NCI-H2196 (cell line): Measurements from ENCODE around the gene ADAM10.
"Not testable (repeated sequence)": the region's sequence is repeated elsewhere in the genome, so short reads cannot be mapped to it uniquely, and the experiment has no call there.

ENCODE experiments used
- DNase-seq: peaks from one replicate; lab custom pipeline; 2025; ENCODE audit not compliant: unreplicated experiment; lab: John Stamatoyannopoulos, UW

Gene ADAM10, protein sequence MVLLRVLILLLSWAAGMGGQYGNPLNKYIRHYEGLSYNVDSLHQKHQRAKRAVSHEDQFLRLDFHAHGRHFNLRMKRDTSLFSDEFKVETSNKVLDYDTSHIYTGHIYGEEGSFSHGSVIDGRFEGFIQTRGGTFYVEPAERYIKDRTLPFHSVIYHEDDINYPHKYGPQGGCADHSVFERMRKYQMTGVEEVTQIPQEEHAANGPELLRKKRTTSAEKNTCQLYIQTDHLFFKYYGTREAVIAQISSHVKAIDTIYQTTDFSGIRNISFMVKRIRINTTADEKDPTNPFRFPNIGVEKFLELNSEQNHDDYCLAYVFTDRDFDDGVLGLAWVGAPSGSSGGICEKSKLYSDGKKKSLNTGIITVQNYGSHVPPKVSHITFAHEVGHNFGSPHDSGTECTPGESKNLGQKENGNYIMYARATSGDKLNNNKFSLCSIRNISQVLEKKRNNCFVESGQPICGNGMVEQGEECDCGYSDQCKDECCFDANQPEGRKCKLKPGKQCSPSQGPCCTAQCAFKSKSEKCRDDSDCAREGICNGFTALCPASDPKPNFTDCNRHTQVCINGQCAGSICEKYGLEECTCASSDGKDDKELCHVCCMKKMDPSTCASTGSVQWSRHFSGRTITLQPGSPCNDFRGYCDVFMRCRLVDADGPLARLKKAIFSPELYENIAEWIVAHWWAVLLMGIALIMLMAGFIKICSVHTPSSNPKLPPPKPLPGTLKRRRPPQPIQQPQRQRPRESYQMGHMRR

DNA sequence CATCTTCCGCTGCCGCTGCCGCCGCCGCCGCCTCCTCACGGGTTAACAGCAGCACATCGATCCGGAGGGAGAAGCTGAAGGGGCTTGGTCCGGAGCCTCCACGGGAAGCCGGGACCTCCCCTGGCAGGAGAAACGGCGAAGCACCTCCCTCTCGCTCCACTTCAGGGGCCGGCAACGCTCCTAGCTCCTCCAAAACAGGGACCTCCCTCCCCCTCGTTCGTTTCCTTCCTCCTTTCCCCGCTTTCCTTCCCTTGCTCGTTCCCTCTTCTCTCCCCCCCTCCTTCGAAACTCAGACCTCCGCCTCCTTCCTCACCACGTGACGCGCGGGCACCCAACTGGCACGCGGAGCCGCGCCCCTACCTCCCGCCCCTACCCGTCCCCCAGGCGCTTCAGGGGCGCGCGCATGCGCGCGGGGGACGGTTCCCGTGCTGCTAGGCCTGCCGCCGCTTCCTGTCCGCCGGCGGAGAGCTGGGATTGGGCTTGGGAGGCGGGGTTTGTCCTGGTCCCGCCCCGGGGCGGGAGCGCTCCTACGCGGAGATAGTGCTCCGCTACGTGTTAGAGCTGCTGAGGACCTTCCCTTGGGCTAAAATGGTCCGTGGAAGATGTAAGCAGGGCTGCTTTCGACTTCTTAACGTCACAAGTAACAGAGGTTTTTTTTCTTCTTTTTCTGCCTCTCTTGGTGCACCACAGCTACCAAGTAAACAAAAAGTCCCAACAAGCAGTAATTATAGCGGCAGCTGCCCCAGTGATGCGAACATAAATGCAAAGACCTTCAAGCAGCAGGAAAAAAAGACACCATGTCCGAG is at the start of gene ADAM10:
TSS of gene ADAM10 (minus strand) at position 176 of the 806 bp plus-strand sequence. CDS start at position 3, 173 bp downstream.
- DNase-seq, result peak; percentile 94

DNA sequence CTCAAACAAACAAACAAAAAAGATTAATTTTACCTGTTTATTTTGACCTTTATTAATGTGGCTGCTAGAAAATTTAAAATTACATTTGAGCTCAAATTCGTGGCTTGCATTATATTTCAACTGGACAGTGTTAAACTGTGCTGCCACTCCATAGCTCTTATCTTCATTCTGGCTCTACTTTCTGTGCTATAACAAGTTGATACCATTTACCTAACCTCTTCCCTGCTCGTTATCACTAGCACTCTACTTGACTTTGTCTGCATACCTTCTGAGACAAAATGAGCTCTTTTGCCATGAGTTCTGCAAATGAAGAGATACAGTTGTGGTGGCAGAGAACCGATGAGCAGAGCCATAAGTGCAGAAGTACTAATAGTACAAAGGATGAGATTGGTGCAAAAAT is 48.0 kb upstream of the ADAM10 start:
- DNase-seq, result no peak

DNA sequence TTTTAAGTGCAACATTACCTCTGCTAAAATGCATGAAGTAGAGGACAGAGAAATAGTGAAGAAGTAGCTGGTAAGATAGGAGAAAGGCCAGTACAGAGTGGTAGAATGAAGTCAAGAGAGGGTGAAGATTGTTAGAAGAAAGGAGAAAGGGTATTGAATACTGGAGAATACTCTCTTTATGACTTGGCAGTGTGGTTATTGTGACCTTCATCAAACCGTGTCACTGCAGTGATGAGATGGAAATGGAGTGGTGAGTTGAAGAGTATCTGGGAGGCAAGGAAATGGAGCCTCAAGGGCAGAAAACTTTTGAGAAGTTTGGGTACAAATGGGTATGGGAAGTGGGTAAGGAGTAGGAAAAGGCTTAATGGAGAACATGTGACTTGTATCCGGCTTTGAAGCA is 46.3 kb upstream of the ADAM10 start:
- DNase-seq, result no peak

- DNase-seq, result no peak
Measured at GRCh38 chr15:58793862-58794261, 44.4 kb upstream of the ADAM10 start.

DNA sequence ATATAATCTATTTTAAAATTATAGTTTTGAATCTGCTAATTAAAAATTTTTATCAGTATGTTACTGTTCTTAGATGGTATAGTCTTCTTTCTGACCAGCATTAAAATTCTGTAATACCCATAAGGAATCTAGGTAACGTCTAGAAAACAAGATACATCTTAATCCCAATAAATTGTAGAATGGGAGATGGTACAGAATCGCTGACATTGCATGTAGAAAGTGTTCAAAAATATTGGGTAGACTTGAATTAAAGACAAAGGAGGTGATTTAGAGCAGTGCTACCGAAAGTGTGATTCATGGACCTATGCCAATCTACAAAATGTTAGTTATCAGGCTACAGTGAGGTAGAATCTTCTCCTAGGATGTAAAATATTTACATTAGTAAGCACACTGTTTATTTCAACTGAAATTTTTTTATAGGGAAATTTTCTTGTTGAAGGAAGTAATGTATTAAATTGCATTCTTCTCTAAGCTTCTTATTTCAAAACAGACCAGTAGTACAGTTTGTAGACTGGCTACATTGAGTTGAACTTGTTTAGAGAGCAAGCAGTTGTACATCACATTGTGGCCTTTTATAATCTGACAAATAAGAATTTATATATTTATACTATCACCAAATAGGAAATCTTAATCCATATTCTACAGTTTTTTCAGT is 38.7 kb upstream of the ADAM10 start:
- no peak for DNase-seq

DNA sequence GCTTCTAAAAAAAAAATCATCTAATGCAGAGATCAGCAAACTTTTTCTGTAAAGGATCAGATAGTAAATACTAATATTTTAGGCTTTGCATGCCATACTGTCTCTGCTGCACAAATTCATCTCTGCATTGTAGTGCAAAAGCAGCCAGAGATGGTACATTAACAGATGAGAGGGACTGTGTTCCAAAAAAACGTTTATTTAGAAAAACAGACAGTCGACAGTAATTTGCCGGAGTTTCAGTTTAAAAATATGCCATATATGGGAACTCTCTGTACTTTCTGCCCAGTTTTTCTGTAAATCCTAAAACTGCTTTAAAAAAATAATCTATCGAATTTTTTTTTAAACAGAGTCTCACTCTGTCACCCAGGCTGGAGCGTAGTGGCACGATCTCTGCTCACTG is 35.8 kb upstream of the ADAM10 start:
- DNase-seq, result no peak

DNA sequence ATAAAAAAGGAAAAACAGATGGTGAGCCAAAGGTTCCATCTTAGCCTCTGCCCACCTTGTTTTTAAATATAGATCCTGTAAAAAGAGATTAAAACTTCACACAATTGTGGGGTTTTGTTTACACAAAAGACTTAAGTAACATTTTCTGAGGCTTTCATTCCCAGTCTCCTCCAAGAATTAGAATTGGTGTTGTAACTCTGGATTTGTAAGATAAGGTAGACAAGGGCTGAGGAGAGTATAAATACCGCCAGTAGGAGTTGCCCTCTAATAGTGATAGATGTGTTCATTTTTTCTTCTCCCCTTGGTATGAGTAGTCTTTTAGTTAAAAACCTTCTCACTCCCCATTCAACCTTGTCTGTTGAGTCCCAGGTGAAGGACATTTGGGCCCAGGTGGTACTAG is 30.0 kb upstream of the ADAM10 start:
- DNase-seq, result no peak

GRCh38 chr15:58777107-58777506 is 27.6 kb upstream of the ADAM10 start:
- DNase-seq, result no peak

GRCh38 chr15:58775402-58775801 is 25.9 kb upstream of the ADAM10 start:
- no peak for DNase-seq

- DNase-seq, result no peak
Measured at GRCh38 chr15:58773024-58773423, 23.5 kb upstream of the ADAM10 start.

DNA sequence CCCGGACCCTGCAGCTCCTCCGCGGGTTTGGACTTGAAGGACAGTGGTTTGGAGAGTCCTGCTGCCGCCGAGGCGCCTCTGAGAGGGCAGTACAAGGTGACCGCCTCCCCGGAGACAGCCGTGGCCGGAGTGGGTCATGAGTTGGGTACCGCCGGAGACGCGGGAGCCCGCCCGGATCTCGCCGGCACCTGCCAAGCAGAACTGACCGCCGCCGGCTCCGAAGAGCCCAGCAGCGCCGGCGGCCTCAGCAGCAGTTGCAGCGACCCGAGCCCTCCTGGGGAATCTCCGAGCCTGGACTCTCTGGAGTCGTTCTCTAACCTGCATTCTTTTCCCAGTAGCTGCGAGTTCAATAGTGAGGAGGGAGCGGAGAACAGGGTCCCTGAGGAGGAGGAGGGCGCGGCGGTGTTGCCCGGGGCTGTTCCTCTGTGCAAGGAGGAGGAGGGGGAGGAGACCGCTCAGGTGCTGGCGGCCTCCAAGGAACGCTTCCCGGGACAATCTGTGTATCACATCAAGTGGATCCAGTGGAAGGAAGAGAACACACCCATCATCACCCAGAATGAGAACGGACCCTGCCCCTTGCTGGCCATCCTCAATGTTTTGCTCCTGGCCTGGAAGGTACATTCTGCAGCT is 22.2 kb upstream of the ADAM10 start:
- no peak for DNase-seq

GRCh38 chr15:58770857-58771620 is 21.5 kb upstream of the ADAM10 start, which contains the start of gene MINDY2:
Gene MINDY2 (plus strand): TSS chr15:58771302. CDS start chr15:58771396, 94 bp downstream.
- DNase-seq, result peak; percentile 94

- DNase-seq, result peak; percentile 32
Measured at GRCh38 chr15:58770519-58770856, 21.0 kb upstream of the ADAM10 start.

GRCh38 chr15:58768601-58769004 is 19.1 kb upstream of the ADAM10 start:
- DNase-seq, result not testable (repeated sequence)

- DNase-seq, result no peak
Measured at GRCh38 chr15:58766290-58766689, 16.8 kb upstream of the ADAM10 start.

- DNase-seq, result no peak
Measured at GRCh38 chr15:58764468-58764867, 15.0 kb upstream of the ADAM10 start.

GRCh38 chr15:58762731-58763130 is 13.2 kb upstream of the ADAM10 start:
- no peak for DNase-seq

DNA sequence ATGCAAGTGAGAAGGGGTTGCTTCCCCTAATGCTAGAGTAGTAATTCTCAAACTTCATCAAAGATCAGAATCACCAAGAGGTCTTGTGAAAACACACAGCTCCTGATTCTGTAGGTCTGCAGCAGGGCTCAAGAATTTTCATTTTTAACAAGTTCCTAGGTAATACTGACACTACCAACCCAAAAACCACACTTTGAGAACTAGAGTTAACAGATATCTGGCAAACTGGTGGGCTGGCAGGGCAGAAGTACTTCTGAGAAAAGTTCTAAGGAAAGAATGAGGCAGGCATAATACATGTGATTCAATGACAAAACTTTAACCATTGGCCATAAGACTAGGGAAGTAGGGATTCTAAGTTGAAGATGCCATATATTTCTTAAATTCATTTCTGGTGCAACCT is 12.8 kb upstream of the ADAM10 start:
- no peak for DNase-seq

DNA sequence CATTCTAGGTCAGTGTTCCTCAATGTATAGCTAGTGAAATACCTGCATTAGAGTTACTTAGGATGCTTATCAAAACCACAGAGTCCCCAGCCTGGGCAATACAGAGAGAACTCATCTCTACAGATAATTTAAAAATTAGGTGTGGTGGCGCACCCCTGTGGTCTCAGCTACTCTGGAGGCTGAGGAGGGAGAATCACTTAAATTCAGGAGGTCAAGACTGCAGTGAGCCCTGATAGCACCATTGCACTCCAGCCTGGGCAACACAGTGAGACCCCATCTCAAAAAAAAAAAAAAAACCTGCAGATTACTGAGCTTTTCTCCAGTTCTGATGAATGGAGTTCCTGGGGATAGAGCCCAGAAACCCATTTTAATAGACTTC is 11.5 kb upstream of the ADAM10 start:
- DNase-seq, result no peak
